Endothelial cell of umbilical vein (primary cell): ENCODE results near the gene NEK8. TPM values are rescaled to one million over a fixed set of nuclear protein-coding genes. Genes with fewer than 3 reads are reported as not detected.

Experiments
- BruUV-seq: library from RNA; stranded (reverse); fragments of 400-500 nt; replicated peaks from 2 replicates; lab custom pipeline; 2021; lab: Mats Ljungman, UMichigan
- CTCF ChIA-PET: fragments of 300-600, 350-600 bp; sonication (Branson Sonifier 250); formaldehyde crosslinking; loops from one replicate; lab custom pipeline; 2021; ENCODE audit warnings: antibody characterized with exemption, inconsistent platforms; lab: Charles Lee
- POLR2A ChIA-PET: fragments of 300-600, 350-600 bp; sonication (Branson Sonifier 250); formaldehyde crosslinking; loops from one replicate; lab custom pipeline; 2021; ENCODE audit warnings: antibody characterized with exemption, inconsistent platforms; lab: Charles Lee
- DNase-seq: peaks from one replicate; pipeline ENCODE4 v3.0.0-alpha.2; 2011; ENCODE audit warnings: low read depth, low spot score
- FAIRE-seq: peaks from 2 replicates; lab custom pipeline; 2011; peaks lifted over from hg19 to GRCh38; lab: Jason Lieb, UNC
- H2AFZ ChIP-seq: 2 replicates; pipeline ENCODE4 v1.6.0; 2012; ENCODE audit warnings: low read depth, low read length, control low read depth, inconsistent platforms
- H3K27ac ChIP-seq: 2 replicates; pipeline ENCODE4 v1.5.1; 2011; ENCODE audit warnings: low read depth, mild to moderate bottlenecking, control low read depth, low read length, moderate library complexity; ENCODE audit not compliant: insufficient read depth
- H3K27me3 ChIP-seq, 2 experiments: 2 replicates each; pipeline versions ENCODE4 v1.6.0 to v1.6.1; 2011; ENCODE audit warnings: low read length in 2 of 2, mixed read lengths in 1 of 2; ENCODE audit not compliant: control insufficient read depth in 2 of 2, insufficient read depth in 2 of 2
- H3K36me3 ChIP-seq, 2 experiments: 2 replicates in 1 of 2; 3 replicates in 1 of 2; pipeline ENCODE4 v1.5.1; 2011; ENCODE audit warnings: low read length in 2 of 2, mild to moderate bottlenecking in 1 of 2, moderate library complexity in 1 of 2; ENCODE audit not compliant: control insufficient read depth in 2 of 2, insufficient read depth in 2 of 2; ENCODE audit errors: extremely low read depth in 1 of 2
- H3K4me1 ChIP-seq: 3 replicates; pipeline ENCODE4 v1.5.1; 2011; ENCODE audit warnings: mild to moderate bottlenecking, low read length; ENCODE audit not compliant: control insufficient read depth, insufficient read depth; ENCODE audit errors: extremely low read depth
- H3K4me2 ChIP-seq: 2 replicates; pipeline ENCODE4 v1.6.1; 2011; ENCODE audit warnings: low read length, control low read depth, mixed read lengths; ENCODE audit not compliant: insufficient read depth
- H3K4me3 ChIP-seq, 3 experiments: fragments of 200-600 bp in 1 of 3; sonication (generic), shearing (Covaris generic) in 1 of 3; replicated peaks in 1 of 3; 2 replicates each; pipeline ENCODE4 v1.5.1; 2011 to 2016; ENCODE audit warnings: control low read depth in 3 of 3, low read length in 3 of 3, mild to moderate bottlenecking in 2 of 3, inconsistent platforms in 1 of 3, low read depth in 1 of 3, moderate library complexity in 1 of 3; ENCODE audit not compliant: insufficient read depth in 1 of 3
- H3K79me2 ChIP-seq: 2 replicates; pipeline ENCODE4 v1.6.0; 2012; ENCODE audit warnings: low read length, inconsistent platforms; ENCODE audit not compliant: control insufficient read depth, insufficient read depth
- H3K9ac ChIP-seq: replicated peaks from 2 replicates; pipeline ENCODE3; 2011; ENCODE audit warnings: low read length, control low read depth; ENCODE audit not compliant: insufficient read depth; ENCODE audit errors: extremely low read depth
- H3K9me1 ChIP-seq: replicated peaks from 3 replicates; pipeline ENCODE4 v1.6.0; 2011; ENCODE audit warnings: mild to moderate bottlenecking, low read length; ENCODE audit not compliant: control insufficient read depth, insufficient read depth; ENCODE audit errors: extremely low read depth
- H3K9me3 ChIP-seq: replicated peaks from 2 replicates; pipeline ENCODE4 v1.5.1; 2012; ENCODE audit warnings: low read length, inconsistent platforms; ENCODE audit not compliant: control insufficient read depth, insufficient read depth
- H4K20me1 ChIP-seq: replicated peaks from 2 replicates; pipeline ENCODE3; 2011; ENCODE audit warnings: mild to moderate bottlenecking, low read length; ENCODE audit not compliant: control insufficient read depth, insufficient read depth; ENCODE audit errors: extremely low read depth
- CTCF ChIP-seq, 2 donors: IDR thresholded peaks; 1 replicate in 1 of 2; 2 replicates in 1 of 2; pipeline ENCODE4 v1.5.1; 2011; ENCODE audit warnings: low read length in 2 of 2, mild to moderate bottlenecking in 2 of 2, moderate library complexity in 2 of 2, control low read depth in 1 of 2, inconsistent platforms in 1 of 2, low read depth in 1 of 2; ENCODE audit not compliant: insufficient read depth in 1 of 2; ENCODE audit errors: extremely low read depth in 1 of 2
- EZH2 ChIP-seq: IDR thresholded peaks from 2 replicates; pipeline ENCODE4 v1.6.1; 2012; ENCODE audit warnings: borderline replicate concordance, low read depth, mild to moderate bottlenecking, moderate library complexity, low read length, inconsistent platforms; ENCODE audit not compliant: severe bottlenecking
- FOS ChIP-seq: IDR thresholded peaks from 2 replicates; pipeline ENCODE4 v1.6.1; 2011; ENCODE audit warnings: mild to moderate bottlenecking, low read length, moderate library complexity, borderline replicate concordance; ENCODE audit not compliant: insufficient read depth
- GATA2 ChIP-seq: IDR thresholded peaks from 2 replicates; pipeline ENCODE4 v1.7.0; 2011; ENCODE audit warnings: low read depth, mild to moderate bottlenecking, moderate library complexity, mixed read lengths, low read length; ENCODE audit not compliant: insufficient read length, insufficient read depth
- JUN ChIP-seq: IDR thresholded peaks from 2 replicates; pipeline ENCODE4 v1.6.1; 2011; ENCODE audit warnings: borderline replicate concordance, low read depth; ENCODE audit not compliant: insufficient read length, insufficient read depth
- MYC ChIP-seq: IDR thresholded peaks from one replicate; pipeline ENCODE4 v1.6.1; 2011; ENCODE audit warnings: mild to moderate bottlenecking, low read depth, low read length
- POLR2A ChIP-seq: IDR thresholded peaks from 2 replicates; pipeline ENCODE4 v1.6.1; 2012; ENCODE audit warnings: low read depth, mild to moderate bottlenecking, control low read depth, low read length
- POLR2AphosphoS5 ChIP-seq: IDR thresholded peaks from 2 replicates; pipeline ENCODE4 v1.6.1; 2012; ENCODE audit warnings: low read depth, mild to moderate bottlenecking, control low read depth, low read length, moderate library complexity; ENCODE audit not compliant: insufficient read depth
- dilution Hi-C: fragments of 300-500 bp; cut with MboI; formaldehyde crosslinking; loops from one replicate; pipeline ENCODE4 v1.15.0; 2019; ENCODE audit warnings: low sequenced_read_pairs; ENCODE audit not compliant: extremely low pct_ligation_motif_present
- intact Hi-C: fragments of 100-400 bp; cut with micrococcal nuclease; formaldehyde crosslinking; loops from one replicate; pipeline ENCODE4 v1.10.0; 2022
- polyA plus RNA-seq, 4 experiments: library from polyadenylated mRNA; depleted of rRNA in 3 of 4; stranded (reverse) in 3 of 4; unstranded in 1 of 4; fragments of >200 nt; gene quantifications; 2 replicates each; pipeline versions ENCODE4 v1.2.1 to v1.2.3, GENCODE V29; 2011 to 2012; ENCODE audit warnings: missing spikeins in 1 of 4
- total RNA-seq: library from RNA; stranded (reverse); gene quantifications from 2 replicates; pipeline ENCODE4 v1.2.3, GENCODE V29; 2021
- TF ChIP-seq, protein P1 (sequence below): IDR thresholded peaks from 2 replicates; pipeline ENCODE4 v1.6.1; 2011; ENCODE audit not compliant: insufficient read depth, insufficient read length

Gene NEK8
- total and polyA plus RNA-seq, 2 donors (not counting 3 experiments of a cell fraction or from before 2014, with no cell fraction given) = 3.1 to 3.2 TPM

DNA sequence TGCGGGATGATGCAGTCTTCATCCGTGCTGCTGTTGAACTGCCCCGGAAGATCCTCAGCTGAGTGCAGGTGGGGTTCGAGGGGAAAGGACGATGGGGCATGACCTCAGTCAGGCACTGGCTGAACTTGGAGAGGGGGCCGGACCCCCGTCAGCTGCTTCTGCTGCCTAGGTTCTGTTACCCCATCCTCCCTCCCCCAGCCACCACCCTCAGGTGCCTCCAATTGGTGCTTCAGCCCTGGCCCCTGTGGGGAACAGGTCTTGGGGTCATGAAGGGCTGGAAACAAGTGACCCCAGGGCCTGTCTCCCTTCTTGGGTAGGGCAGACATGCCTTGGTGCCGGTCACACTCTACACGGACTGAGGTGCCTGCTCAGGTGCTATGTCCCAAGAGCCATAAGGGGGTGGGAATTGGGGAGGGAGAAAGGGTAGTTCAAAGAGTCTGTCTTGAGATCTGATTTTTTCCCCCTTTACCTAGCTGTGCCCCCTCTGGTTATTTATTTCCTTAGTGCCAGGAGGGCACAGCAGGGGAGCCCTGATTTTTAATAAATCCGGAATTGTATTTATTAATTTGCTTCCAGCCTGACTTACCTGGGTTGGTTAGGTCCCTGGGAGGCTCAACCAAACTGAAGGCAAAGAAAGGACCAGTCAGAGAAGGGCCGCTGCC, 21.1 kb downstream of the NEK8 start:
- Histone ChIP-seq H3K9ac (no peak overlapping the region), H3K79me2 (peaks cover 24% of the 10 kb centered on the region), H3K27me3 (no peaks in the 10 kb centered on the region), H3K4me1 (peaks cover 23% of the 10 kb centered on the region), H3K4me2 (no peak overlapping the region), H3K9me1 (no peaks in the 10 kb centered on the region), H3K9me3 (no peaks in the 10 kb centered on the region), H3K27ac (no peak overlapping the region), H4K20me1 (no peaks in the 10 kb centered on the region), H3K36me3 (peaks cover 4 to 20% of the 10 kb centered on the region in 2 experiments), H2AFZ (no peak overlapping the region), H3K4me3 (no peak overlapping the region)
- intact Hi-C loops (loop anchor here (1.0 kb wide), 2 partner anchors 22 to 102 kb away; no protein-coding TSS in a partner anchor), dilution Hi-C loops (no loop called here)
- FAIRE-seq (no peak), DNase-seq (no peak)
- no peak for TF ChIP-seq MYC
- TF ChIP-seq GATA2 = no peak
- no peak for TF ChIP-seq FOS
- no peak for TF ChIP-seq POLR2AphosphoS5
- TF ChIP-seq, protein P1, sequence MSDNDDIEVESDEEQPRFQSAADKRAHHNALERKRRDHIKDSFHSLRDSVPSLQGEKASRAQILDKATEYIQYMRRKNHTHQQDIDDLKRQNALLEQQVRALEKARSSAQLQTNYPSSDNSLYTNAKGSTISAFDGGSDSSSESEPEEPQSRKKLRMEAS = no peak
- TF ChIP-seq POLR2A = no peak
- TF ChIP-seq CTCF (IDR thresholded peaks at IDR 0.05; ENCODE audit: extremely low read depth in 1 of 2, insufficient read depth in 1 of 2, low read depth in 1 of 2, low read length in 2 of 2) = no peak
- no peak for TF ChIP-seq EZH2
- TF ChIP-seq JUN = no peak
- BruUV-seq = no TSS peak
- ChIA-PET CTCF (interaction anchor here (0.6 to 16.6 kb wide), 26 partner anchors 11 to 368 kb away, joined by 3 to 602 read pairs (median 4); partner anchors contain the start of genes BLTP2, FAM222B, NEK8 and RPL23A), POLR2A (interaction anchor here (6.3 kb wide), 1 partner anchor 23 kb away, joined by 45 read pairs; the partner anchor contains the start of genes NEK8 and TLCD1)
